H1 (cell line): ENCODE measurements around the gene ZNF426. TPM values are rescaled to one million over a fixed set of nuclear protein-coding genes. Genes with fewer than 3 reads are reported as not detected.

Experiments used
- EZH2 ChIP-seq: fragments of 200-600 bp; sonication (generic); IDR thresholded peaks from 2 replicates; pipeline ENCODE4 v1.7.1; 2012; ENCODE audit warnings: low read depth, mild to moderate bottlenecking, moderate library complexity, low read length, inconsistent platforms; ENCODE audit not compliant: severe bottlenecking
- HDAC6 ChIP-seq: IDR thresholded peaks from one replicate; pipeline ENCODE4 v1.7.1; 2012; ENCODE audit warnings: low read depth, mild to moderate bottlenecking, inconsistent platforms, low read length, moderate library complexity
- MAFK ChIP-seq: IDR thresholded peaks from 2 replicates; pipeline ENCODE4 v1.6.1; 2012; ENCODE audit warnings: low read depth, mild to moderate bottlenecking, improper control_type of control experiment, low read length
- SIN3A ChIP-seq, 2 experiments: IDR thresholded peaks in 1 of 2; conservative IDR thresholded peaks in 1 of 2; 2 replicates each; pipeline ENCODE4 v1.6.1; 2011 to 2012; ENCODE audit warnings: low read length in 2 of 2, improper control_type of control experiment in 1 of 2, low read depth in 1 of 2, mild to moderate bottlenecking in 1 of 2
- TBP ChIP-seq: IDR thresholded peaks from 2 replicates; pipeline ENCODE4 v1.6.1; 2011; ENCODE audit warnings: low read depth, low read length, improper control_type of control experiment
- USF2 ChIP-seq: IDR thresholded peaks from 2 replicates; pipeline ENCODE4 v1.6.1; 2011; ENCODE audit warnings: low read length, improper control_type of control experiment
- polyA plus RNA-seq, 7 experiments: library from polyadenylated mRNA; depleted of rRNA in 3 of 7; stranded (reverse) in 5 of 7; unstranded in 2 of 7; fragments of >200 nt in 5 of 7; fragments of 200-250 nt in 2 of 7; gene quantifications; 1 replicate in 5 of 7; 2 replicates in 1 of 7; 4 replicates in 1 of 7; pipeline versions ENCODE4 v1.2.1 to v1.2.3, GENCODE V29; 2011 to 2013; ENCODE audit warnings: missing spikeins in 2 of 7, mixed read lengths in 2 of 7
- total RNA-seq: library from RNA; stranded (reverse); fragmentation: NEBNext Ultra II Directional; extraction: Animal tissue kit (Norgen Biotek cat#: 25700); gene quantifications from 2 replicates; pipeline ENCODE4 v1.2.1, GENCODE V29; 2021

Gene ZNF426
- total and polyA plus RNA-seq, 2 of the 8 experiments (the other 6 are each of a cell fraction or from before 2014, with no cell fraction given) = 3.6 to 27.9 TPM

GRCh38 chr19:9485140-9485539 lies 53.3 kb downstream of the ZNF426 start (continued):
- TF ChIP-seq USF2 (no peak), TBP (no peak), SIN3A (conservative IDR thresholded peaks at IDR 0.05 in 1 of 2, IDR thresholded peaks at IDR 0.05 in 1 of 2; ENCODE audit: low read depth in 1 of 2, low read length in 2 of 2) (no peak), MAFK (no peak), HDAC6 (no peak), EZH2 (no peak)
